ENCODE measurements around the gene SKIC2.
"Not testable (repeated sequence)": the region's sequence is repeated elsewhere in the genome, so short reads cannot be mapped to it uniquely, and the experiment has no call there.

GRCh38 chr6:32014547-32014946, 55.6 kb downstream of the SKIC2 start, which contains the start of gene C4B:
- not testable (repeated sequence) for TF ChIP-seq CTCF (IDR thresholded peaks at IDR 0.05; ENCODE audit: control extremely low read depth in 1 of 3, insufficient read depth in 1 of 3, low read depth in 1 of 3, low read length in 3 of 3); FOSL1 (IDR thresholded peaks at IDR 0.05; ENCODE audit: insufficient read depth, low read depth, low read length)
